Coronary artery (tissue), 2 donors: ENCODE results near the gene SLC24A3.

Experiments
- DNase-seq: peaks from one replicate; pipeline ENCODE4 v3.0.0-alpha.2; 2017; ENCODE audit warnings: low spot score
- H3K27ac ChIP-seq, 2 donors: fragments of 200-600 bp; sonication (generic); one replicate each; pipeline ENCODE4 v1.5.1; 2016 to 2019
- H3K4me3 ChIP-seq: fragments of 200-600 bp; sonication (generic); 2 replicates; pipeline ENCODE4 v1.5.1; 2016; ENCODE audit warnings: mild to moderate bottlenecking, moderate library complexity
- TF ChIP-seq, protein P1 (sequence below): fragments of 200-600 bp; sonication (generic); IDR thresholded peaks from one replicate; pipeline ENCODE4 v1.5.1; 2019; ENCODE audit warnings: antibody characterized with exemption

SLC24A3 gene

DNA sequence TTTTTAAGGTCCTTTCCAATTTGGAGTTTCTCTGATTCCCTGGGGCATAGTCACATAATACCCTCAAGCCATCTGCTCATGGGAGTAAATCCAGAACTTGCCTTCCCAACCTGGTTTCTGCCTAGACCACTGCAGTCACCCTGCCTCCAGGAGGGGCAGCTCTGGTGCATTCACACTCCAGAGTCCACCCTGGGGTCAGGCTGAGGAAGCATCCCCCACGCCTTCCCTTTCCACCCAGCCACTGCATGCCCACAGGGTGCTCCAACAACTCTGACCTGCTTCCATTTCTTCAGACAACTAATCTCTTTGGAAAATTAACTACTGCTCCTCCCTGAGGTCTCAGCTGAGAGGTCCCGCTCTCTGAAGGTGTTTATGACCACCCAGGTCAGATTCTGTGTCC, 334.2 kb downstream of the SLC24A3 start:
- no peak for DNase-seq
- Histone ChIP-seq H3K4me3 (no peak overlapping the region), H3K27ac (no peak overlapping the region)
- TF ChIP-seq, protein P1, sequence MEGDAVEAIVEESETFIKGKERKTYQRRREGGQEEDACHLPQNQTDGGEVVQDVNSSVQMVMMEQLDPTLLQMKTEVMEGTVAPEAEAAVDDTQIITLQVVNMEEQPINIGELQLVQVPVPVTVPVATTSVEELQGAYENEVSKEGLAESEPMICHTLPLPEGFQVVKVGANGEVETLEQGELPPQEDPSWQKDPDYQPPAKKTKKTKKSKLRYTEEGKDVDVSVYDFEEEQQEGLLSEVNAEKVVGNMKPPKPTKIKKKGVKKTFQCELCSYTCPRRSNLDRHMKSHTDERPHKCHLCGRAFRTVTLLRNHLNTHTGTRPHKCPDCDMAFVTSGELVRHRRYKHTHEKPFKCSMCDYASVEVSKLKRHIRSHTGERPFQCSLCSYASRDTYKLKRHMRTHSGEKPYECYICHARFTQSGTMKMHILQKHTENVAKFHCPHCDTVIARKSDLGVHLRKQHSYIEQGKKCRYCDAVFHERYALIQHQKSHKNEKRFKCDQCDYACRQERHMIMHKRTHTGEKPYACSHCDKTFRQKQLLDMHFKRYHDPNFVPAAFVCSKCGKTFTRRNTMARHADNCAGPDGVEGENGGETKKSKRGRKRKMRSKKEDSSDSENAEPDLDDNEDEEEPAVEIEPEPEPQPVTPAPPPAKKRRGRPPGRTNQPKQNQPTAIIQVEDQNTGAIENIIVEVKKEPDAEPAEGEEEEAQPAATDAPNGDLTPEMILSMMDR = no peak

DNA sequence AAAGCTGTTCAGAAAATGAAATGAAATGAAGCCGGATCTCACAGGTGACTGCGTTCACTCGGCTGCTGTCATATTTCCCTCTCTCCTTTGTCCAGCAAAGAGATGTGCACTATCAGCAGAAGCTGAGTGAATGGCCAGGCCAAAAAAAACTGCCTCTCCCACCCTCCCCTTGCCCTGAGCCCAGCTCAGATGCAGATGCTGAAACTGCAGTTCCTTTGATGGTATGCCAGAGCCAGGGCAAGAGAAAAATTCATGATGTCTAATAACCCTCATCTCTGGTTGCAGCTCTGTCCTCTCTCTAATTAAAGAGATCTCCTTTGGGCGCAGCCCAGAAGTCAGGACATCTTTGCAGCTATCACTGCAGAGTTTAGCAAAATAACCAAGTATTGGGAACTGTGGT, 335.1 kb downstream of the SLC24A3 start:
- no peak for DNase-seq
- Histone ChIP-seq H3K4me3 (no peak overlapping the region), H3K27ac (no peak overlapping the region)
- TF ChIP-seq, protein P1 = no peak

DNA sequence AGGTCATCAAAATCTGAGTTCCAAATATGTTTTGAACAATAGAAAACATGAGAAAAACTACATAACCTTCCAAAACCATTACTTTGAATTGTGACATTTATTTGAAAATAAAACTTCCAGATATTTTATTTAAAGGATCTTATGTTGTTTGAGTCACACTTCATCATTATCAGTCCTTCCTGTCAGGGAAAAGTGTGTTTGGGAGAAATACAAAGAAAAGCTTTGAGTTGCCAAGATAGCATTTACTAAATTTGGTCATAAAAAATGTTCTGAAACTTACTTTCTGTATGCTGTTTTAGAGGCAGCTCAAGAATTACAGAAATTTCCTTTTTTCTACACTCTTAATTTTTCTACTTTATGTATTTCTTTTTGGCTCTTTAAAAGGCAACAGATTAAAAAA, 337.5 kb downstream of the SLC24A3 start:
- TF ChIP-seq, protein P1 = no peak
- Histone ChIP-seq H3K27ac (peak overlapping the region in 1 of 2 donors; percentile 27), H3K4me3 (no peak overlapping the region)
- DNase-seq = no peak

DNA sequence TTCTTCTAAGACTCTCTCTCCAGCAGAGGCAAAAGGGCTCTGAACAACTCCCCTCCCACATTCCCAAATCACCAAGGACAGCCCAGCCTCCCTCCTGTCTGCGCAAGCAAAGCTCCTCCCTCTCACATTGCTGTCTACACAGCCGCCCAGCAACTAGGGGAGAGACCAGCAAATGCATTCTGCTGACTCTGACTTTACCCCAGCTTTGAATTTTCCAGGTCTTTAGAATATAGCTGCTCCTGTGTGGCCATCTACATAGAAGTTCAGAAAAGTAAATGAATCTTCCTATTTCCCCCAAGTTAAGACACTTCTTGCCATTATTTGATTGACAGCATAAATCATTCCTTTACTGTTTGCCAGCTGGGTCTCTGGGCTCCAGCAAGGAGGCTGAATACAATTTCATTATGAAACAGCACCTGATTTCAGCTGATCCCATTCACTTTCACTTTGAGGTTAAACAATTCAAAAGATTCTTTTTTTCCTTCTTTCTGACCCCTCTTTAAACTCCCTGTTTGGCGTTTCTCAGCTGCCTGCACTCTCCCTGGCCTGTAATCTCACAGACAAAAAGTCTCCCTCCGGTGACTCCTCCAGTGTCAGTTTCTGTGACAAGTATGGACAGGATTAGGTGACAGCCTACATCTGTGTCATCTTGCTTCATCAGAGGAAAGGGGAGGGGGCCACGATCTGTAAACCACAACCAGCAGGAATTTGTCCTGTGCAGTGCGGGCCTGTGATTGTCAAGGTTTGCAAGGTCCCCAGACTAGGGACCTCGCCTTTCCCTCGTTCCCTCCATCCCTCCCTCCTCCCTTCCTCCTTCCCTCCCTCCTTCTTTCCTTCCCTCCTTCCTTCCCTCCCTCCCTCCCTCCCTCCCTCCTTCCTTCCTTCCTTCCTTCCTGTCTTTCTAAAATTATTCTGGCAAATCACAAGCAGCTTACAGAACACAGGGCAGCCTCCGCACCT, 340.1 kb downstream of the SLC24A3 start:
- DNase-seq = no peak
- TF ChIP-seq, protein P1 = no peak
- Histone ChIP-seq H3K4me3 (no peak overlapping the region), H3K27ac (peak overlapping the region in 1 of 2 donors; percentile 27)

DNA sequence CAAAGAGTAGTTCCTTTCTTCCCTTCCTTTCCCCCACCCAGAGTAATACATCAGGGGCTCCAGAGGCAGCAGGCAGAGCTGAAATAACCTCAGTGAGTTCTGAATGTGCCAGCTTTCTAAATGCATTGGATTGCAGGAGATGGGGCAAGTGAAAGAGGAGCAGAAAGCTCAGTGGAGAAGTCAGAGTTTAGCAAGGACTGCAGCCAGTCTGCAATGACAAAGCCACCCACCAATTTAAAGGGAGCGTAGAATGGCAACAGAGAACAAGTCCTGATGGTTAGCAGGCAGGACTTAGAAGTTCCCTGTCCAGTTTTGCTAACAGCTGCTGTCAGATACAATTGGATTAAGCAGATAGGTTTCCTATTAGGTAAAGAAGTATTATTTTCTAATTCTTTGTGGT, 342.2 kb downstream of the SLC24A3 start:
- no peak overlapping the region for H3K27ac ChIP-seq
- TF ChIP-seq, protein P1 = no peak
- H3K4me3 ChIP-seq = no peak overlapping the region
- no peak for DNase-seq

DNA sequence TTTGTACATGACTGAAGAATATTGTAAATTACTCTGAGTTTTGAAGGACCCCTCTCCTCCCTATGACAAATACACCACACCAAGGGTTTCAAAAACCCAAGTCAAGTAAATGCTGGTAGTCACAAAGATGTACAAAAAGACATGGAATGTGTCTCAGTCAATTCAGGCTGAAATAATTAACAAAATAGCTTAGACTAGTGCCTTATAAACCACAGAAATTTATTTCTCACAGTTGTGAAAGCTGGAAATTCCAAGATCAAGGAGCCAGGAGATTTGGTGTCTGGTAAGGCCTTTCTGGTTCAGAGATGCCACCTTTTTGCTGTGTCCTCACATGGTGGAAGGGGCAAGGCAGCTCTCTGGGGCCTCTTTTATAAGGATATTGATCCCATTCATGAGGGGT, 343.3 kb downstream of the SLC24A3 start:
- TF ChIP-seq, protein P1 = no peak
- no peak for DNase-seq
- Histone ChIP-seq H3K4me3 (no peak overlapping the region), H3K27ac (no peak overlapping the region)

DNA sequence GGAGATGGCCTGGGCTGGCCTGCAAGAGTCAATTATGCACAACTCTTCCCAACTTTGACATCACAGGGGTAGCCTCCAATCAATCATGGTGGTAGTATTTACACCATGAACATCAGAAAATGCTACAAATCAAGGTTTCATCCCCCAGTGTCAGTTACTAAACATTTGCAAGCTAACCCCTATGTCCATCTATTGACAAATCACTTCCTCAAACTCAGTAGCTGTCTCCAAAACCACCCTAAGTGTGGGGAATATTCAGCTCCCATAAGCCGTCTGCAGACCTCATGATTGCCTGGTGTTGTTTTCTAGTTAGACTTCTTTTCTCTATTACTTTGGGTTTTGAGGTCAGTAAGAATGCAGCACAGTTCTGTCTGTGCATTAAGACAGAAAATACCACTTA, 344.8 kb downstream of the SLC24A3 start:
- no peak overlapping the region for H3K27ac ChIP-seq
- no peak overlapping the region for H3K4me3 ChIP-seq
- TF ChIP-seq, protein P1 = no peak
- no peak for DNase-seq
